Superior temporal gyrus (tissue), 1 donor: ENCODE measurements around the gene DNMT3A.

ENCODE experiments used
- DNase-seq: peaks from one replicate; pipeline ENCODE4 v3.0.0-alpha.2; 2016; ENCODE audit errors: extremely low spot score

The DNMT3A gene

GRCh38 chr2:25326326-25327013, 15.3 kb downstream of the DNMT3A start:
- no peak for DNase-seq

GRCh38 chr2:25324905-25325592, 16.7 kb downstream of the DNMT3A start:
- peak; percentile 73 for DNase-seq

- no peak for DNase-seq
Observed at GRCh38 chr2:25324251-25324650, 17.5 kb downstream of the DNMT3A start.

- DNase-seq = no peak
Observed at GRCh38 chr2:25323610-25324189, 18.0 kb downstream of the DNMT3A start.

DNA sequence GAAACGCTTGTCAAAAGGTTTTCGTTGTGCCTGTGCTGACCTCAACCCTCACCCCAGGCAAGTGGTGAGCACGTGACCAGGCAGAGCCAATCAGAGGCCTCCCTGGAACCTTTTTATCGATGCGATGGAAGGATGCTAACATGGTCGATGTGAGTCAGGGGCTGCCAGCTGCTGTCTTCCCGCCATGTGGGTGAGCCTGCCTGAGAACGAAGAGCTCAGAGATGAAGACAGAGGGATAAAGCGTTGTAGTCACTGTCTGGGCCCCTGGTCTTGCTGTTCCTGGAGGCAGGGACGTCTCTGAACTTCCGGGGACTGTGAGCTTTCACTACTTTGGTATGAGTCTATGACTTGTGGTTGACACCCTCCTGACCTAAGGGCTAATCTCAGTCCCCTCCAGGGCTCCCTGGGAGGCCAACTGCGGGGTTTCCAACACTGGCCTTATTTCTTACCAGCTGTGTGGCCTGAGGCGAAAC, 18.6 kb downstream of the DNMT3A start:
- DNase-seq = no peak

DNA sequence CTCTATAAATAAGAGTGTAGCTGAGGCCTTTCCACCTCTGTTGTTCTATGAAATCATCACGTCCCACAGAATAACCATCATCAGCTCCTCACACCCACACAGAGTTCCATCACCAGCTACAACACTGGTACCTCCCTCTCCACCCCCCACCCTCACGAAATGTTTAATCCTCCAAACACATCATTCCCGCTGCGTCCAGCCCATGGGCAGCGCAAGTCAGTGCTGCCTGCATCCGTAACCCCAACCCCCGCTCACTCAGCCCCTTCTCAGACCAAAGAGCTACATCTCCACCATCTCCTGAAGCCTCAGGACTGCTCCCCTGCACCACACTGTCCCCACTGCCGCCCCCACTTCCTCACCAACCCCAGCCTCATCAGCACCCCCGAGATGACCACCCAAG, 19.4 kb downstream of the DNMT3A start:
- no peak for DNase-seq

DNA sequence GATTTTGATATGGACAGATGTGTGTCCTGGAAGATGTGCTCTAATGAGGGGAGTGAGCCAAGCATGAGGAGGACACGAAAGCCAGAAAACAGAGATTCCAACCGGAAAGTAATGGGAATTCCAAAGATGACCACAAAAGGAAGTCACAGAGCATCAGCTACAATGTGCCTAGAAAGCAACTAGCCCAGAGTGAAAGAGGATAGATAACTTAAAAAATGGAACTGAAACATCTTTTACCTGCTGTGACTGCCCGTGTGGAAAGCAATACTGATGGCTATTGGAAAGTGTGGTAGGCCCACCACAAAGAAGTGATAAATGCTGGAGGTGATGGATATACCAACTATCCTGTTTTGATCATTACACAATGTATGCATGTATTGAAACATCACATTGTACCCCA, 21.6 kb downstream of the DNMT3A start:
- no peak for DNase-seq

GRCh38 chr2:25316101-25316500, 25.6 kb downstream of the DNMT3A start:
- no peak for DNase-seq

DNA sequence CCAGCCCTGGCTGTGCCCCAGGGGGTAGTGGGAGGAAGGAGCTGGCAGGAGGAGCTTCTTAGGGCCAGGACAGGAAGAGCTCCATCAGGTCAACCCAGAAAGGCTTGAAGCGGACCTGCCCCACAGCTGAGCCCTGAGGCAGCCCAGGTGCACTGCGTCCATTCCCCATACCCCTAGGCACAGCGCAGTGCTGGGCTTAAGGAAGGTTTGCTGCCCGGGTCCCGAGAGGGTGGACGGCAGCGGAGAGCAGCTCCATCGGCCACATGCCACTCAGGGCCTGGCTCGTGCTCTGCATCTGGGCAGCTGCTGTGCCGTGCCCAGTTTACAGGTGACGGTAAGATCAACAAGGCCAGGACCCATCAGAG, 26.4 kb downstream of the DNMT3A start:
- DNase-seq = no peak

- no peak for DNase-seq
Observed at GRCh38 chr2:25314514-25315315, 27.0 kb downstream of the DNMT3A start.

DNA sequence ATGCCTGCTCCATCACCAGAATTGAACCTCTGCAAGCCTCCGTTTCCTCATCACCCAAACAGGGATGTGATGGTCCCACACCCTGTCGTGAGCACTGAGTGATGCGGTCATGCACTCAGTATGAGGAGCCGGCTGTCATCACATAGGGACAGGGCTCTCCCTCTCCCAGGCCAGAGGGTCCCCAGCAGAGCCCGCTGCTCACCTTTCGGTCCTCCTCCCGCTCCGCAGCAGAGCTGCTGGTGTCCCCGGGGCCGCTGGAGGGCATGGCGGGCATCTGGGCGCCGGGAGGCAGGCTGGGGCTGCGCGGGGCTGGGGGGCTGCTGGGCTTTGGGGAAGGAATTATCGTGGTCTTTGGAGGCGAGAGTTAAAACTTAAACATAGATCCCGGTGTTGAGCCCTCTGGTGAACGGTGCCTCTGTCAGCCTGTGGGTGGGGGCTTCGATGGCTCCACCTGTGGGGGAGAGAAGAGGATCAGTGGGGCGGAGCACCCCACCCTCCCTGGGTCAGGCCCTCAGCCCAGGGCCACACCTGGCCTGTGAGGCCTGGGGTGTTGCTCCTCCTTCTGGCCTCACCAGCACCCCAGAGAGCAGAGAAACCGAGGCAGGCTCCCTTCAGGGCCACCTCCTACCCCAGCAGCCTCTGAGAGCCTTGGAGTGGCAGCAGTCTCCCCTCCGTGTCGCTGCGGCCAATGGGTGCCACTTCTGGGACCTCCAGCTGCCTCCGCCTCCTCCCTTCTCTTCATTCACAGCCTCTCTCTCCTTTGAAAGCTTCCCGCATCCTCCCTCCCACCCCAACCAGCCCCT, 27.8 kb downstream of the DNMT3A start:
- no peak for DNase-seq

GRCh38 chr2:25312958-25313710, 28.6 kb downstream of the DNMT3A start:
- DNase-seq = no peak

DNA sequence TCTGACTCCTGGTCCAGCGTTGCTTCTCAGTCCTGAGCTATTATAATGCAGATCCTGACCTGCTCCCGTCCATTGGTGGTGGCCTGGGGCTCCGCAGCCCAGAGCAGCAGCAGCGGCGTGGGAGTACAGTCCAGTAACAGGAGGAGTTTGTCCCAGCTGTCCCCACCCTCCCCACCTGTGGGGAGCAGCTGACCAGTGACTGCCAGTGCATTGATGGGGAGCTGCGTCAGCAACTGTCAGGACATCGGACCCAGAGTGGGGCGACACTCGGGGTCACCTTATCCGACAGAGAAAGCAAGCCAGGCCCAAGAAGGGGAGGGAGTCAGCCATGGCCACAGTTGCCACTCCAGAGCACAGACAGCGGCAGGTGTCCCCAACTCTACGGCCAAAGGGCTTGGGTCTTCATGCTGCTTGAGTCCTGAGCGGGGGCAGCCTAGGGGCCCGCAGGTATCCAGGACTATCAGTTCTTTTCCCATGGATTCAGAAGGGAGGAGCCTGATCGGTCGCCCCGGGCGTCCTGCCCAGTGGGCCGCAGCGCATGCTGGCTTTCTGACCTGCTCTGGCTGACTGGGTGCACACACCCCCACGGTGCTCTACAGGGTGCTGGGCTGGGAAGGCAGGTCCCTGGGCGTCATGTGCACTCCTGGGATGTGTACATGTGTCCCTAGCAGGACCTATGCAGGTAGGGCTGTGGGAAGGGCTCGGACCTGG, 29.7 kb downstream of the DNMT3A start:
- no peak for DNase-seq

DNA sequence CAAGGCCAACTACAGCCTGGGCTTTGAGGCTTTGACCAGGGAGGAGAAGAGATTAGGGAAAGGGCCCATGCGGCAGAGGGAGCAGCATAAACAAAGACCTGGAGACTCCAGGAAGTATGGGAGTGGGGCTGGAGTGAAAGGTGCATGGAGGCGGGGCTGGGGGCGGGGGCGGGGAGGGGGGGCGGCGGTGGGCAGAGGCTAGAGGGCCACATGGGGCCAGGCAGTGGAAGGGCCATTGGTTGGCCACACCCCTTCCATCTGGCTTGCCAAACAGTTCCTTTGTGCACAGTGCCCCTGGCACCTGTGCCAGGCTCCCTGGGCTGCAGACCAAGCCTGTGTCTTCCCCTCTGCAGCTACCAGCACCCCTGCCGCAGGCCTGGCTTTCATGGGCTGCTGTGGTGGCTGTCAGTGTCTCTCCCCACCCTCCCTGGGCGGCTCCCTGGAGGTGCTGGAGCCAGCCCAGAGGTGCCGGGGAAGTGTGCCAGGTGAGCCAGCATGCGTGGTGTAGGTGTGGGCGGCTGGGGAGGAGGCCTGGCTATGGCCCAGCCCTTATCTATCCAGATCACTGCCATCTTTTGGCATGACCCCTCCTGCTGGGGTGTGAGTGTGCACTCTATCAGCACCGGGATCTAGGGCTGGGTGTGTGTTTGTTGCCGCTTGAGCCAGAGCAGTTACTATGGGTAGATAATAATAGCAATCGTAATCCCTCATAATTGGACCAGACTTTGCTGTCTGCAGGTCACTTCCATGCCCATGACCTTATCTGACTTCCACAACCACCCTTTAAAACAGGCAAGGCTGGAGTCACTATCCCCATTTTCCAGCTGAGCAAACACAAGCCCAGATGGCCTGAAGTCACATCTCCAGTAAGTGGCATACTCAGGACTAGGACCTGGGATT, 30.5 kb downstream of the DNMT3A start:
- DNase-seq = no peak

DNA sequence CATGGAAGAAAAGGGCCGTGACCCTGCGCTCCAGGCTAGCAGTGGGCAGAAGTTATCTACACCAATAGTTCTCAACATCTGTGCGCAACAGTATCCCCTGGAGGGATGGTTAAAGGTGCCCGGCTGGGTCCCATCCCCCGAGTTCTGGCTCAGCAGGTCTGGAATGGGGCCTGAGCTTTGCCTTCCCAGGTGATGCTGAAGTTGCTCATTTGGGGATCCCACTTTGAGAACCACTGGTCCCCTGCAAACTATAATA, 31.1 kb downstream of the DNMT3A start:
- no peak for DNase-seq

GRCh38 chr2:25309402-25309801, 32.3 kb downstream of the DNMT3A start:
- DNase-seq = peak; percentile 81

DNA sequence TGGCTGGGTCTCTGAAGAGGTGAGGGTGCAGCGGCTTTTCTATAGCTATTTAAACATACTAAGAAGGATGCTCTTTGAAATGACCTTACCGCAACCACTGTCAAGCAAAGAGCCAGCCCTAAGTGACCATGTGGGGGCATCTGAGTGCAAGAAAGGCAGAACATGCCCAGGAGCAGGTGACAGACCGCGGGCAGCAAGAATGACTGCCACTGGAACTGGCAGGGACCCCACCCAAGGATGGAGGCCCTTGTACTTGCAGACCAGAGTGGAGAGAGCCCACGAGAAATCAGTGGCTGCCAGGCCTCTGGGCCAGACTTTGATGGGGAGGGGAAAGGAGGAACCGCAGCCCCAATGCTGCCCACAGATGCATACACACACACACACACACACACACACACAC, 33.1 kb downstream of the DNMT3A start:
- peak; percentile 51 for DNase-seq

DNA sequence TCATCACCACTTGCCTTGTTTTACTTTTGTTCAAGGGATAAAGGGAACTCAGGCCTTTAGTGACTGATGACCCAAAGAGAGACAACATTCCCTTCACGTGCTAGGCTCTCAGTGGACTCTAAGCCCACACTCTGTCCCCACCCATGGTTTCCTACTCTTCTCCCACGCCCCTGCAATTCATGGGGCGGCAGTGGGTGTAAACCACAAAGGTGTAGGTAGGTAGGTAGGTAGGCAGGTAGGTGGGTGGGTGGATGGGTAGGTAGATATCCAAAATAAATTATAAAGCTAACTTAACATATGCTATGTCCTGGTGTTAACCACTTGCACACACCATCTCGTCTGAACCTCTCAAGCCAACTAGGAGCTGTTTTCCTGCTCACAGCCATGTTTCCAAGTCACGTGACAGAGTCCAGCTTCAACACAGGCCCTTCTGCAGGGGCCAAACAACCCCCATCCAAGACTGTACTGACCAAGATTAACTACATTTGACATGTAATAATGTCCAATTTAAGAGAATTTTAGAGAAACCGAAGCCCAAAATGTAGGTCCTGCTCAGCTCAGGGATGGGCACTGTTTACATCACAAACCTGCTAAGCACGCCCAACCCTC, 33.7 kb downstream of the DNMT3A start:
- peak; percentile 63 for DNase-seq
